Mononuclear cell (primary cell): ENCODE data around the gene ELFN2. TPM values are rescaled to one million over a fixed set of nuclear protein-coding genes. Genes with fewer than 3 reads are reported as not detected.

Experiments
- total RNA-seq: library from RNA; depleted of rRNA; stranded (reverse); fragments of >200 nt; gene quantifications from one replicate; pipeline ENCODE4 v1.2.3, GENCODE V29; 2012

Gene ELFN2
- total RNA-seq, 1 donor, result under 0.01 TPM

Other genes starting within 250 kb of the ELFN2 start
- 1.4 TPM for gene C1QTNF6, start 239.2 kb downstream of the ELFN2 start, total RNA-seq
- gene SSTR3, start 215.0 kb downstream of the ELFN2 start, total RNA-seq, result 2.4 TPM
- 107 TPM for gene RAC2, start 183.2 kb downstream of the ELFN2 start, total RNA-seq
- gene CYTH4, start 145.0 kb downstream of the ELFN2 start, total RNA-seq, result 124 TPM
- 77.0 TPM for gene MFNG, start 58.9 kb upstream of the ELFN2 start, total RNA-seq
- gene CARD10, start 91.9 kb upstream of the ELFN2 start, total RNA-seq, result not detected
- 0.42 TPM for gene CDC42EP1, start 133.0 kb upstream of the ELFN2 start, total RNA-seq
- gene LGALS2, start 152.6 kb upstream of the ELFN2 start, total RNA-seq, result 75.2 TPM
- gene GGA1, start 181.4 kb upstream of the ELFN2 start, total RNA-seq, result 60.8 TPM
- gene SH3BP1, start 212.2 kb upstream of the ELFN2 start, total RNA-seq, result 64.0 TPM
- 2.7 TPM for gene PDXP, start 231.2 kb upstream of the ELFN2 start, total RNA-seq
- gene LGALS1, start 248.2 kb upstream of the ELFN2 start, total RNA-seq, result 260 TPM